HG02571 (cell line): ENCODE measurements around the gene CEP78.
A peak's percentile ranks its signal among the peaks of the same experiment; 100 is the strongest.
"Not testable (repeated sequence)": the region's sequence is repeated elsewhere in the genome, so short reads cannot be mapped to it uniquely, and the experiment has no call there.

ENCODE experiments used
- ATAC-seq: cut with Tn5 transposase; IDR thresholded peaks from one replicate; pipeline ENCODE4 v1.9.1; 2021; ENCODE audit warnings: mild to moderate bottlenecking, moderate library complexity; ENCODE audit not compliant: unreplicated experiment

CEP78 gene

DNA sequence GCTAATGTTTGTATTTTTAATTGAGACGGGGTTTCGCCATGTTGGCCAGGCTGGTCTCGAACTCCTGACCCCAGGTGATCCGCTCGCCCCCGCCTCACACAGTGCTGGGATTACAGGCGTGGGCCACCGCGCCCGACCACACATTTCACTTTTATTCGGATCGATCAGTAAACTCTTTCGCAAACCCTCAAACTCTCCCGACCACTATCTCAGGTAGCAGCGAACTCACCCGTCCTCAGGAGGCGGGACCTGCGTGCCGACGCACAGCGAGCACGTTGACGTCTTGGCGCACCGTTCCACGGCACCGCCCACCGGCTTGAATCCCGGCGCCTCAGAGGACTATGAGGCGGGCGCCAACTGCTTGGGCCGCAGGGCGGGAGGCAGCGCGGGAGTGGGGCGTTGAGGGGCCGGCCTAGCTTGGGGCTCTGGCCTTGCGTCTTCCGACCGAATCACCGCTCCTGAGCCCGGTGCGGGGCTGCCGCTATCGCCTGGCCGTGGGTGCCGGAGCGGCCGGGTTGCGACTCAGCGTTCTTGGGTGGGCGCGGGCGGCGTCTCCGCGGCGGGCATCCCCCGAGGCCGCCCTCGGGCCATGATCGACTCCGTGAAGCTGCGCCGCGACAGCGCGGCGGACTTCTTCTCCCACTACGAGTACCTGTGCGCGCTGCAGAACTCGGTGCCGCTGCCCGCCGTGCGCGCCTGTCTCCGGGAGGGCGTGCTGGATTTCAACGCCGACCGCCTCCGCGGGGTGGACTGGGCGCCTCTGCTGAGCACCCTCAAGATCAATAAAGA lies at the start of gene CEP78:
CEP78 (plus strand) TSS at position 314 of the 789 bp plus-strand sequence; CDS start at position 590, 276 bp downstream.
- ATAC-seq = peak; percentile 99

- no peak for ATAC-seq
Measured at GRCh38 chr9:78187763-78188484, 48.0 kb upstream of the CEP78 start.

DNA sequence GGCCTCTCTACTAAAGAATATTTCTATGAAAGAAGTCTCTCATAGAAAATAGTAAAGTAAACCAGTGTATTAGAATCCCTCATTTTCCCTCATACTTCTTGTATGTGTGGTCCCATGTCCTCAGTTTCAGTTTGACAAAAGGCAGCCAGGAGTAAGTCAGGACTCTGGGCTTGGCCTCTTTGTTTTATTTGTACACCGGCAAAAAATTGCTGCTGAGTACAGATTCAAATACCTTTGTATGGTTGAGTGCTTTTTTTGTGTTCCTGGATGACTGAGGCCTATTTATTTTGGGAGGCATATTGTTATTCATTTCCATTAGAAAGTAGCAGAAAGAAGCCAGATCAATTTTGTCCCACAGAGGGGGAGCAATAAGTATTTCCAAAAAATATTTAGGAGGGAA lies 47.3 kb upstream of the CEP78 start:
- ATAC-seq = no peak

DNA sequence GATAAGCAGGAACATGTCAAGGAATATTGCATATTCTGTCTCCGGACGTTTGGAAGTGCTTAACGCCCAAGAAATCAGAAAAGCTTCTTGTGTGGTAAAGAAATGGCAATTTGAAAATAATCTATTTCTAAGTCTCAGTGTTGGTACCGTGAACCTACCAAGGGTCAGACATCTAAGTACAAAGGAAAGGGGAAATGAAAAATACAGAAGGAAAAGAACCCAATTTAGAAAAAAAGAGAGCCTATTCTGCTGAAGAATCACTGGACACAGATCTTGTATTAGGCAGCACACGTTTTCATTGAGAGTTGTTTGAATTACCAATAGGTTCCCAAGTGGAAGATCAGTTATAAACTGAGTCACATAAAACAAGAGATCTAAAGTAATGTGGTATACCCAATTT lies 46.9 kb upstream of the CEP78 start:
- ATAC-seq = no peak

DNA sequence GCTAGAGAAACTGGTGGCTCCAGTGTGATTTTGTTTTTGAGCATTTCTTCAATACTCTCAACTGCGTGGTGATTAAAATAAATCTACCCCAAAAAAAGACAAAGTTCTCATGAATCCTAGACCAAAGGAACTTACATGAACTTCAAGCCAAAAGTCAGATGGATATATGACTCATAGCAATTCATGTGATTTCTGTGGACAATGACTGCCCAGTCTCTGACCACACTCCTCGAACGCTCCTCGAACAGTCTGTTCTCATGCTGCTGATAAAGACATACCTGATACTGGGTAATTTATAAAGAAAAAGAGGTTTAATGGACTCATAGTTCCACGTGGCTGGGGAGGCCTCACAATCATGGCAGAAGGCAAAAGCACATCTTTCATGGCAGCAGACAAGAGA lies 46.4 kb upstream of the CEP78 start:
- no peak for ATAC-seq

DNA sequence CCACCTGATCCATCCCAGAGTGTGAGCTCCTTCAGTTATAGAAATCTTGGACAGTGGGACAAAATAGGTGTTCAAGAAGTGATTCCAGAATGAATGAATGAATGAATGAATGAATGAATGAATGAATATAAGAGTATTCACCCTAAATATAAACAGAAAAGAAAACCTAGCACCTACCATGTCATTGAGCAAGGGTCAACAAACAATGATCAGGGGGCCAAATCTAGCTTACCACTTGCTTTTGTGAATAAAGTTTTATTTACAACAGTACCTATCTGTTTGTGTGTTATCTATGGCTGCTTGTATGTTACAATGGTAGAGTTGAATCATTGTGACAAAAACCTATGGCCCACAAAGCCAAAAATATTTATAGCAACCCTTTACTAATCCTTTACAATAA lies 43.9 kb upstream of the CEP78 start:
- no peak for ATAC-seq

- ATAC-seq = no peak
Measured at GRCh38 chr9:78196258-78196657, 39.6 kb upstream of the CEP78 start.

DNA sequence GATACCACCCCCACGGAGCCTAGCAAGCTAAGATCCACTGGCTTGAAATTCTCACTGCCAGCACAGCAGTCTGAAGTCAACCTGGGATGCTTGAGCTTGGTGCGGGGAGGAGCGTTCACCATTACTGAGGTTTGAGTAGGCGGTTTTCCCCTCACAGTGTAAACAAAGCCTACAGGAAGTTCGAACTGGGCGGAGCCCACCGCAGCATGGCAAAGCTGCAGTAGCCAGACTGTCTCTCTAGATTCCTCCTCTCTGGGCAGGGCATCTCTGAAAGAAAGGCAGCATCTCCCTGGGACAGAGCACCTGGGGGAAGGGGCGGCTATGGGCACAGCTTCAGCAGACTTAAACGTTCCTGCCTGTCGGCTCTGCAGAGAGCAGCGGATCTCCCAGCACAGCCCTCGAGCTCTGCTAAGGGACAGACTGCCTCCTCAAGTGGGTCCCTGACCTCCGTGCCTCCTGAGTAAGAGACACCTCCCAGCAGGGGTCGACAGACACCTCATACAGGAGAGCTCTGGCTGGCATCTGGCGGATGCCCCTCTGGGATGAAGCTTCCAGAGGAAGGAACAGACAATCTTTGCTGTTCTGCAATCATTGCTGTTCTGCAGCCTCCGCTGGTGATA lies 34.6 kb upstream of the CEP78 start:
- not testable (repeated sequence) for ATAC-seq

DNA sequence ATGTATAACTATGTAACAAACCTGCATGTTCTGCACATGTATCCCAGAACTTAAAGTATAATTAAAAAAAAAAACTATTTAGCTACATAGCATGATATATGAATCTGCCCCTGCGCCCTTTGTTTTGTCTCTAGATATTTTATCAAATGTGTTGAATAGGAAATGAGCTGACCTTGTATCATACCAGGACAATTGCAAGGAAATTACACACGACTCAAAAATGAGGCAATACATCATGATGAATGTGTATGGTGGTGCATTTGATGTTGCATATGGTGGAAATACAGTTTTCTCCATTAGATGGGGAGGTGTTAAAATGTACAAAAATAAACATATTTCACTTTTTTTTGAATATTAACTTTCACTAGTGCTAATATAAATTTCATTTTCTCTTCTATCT lies 28.6 kb upstream of the CEP78 start:
- no peak for ATAC-seq

DNA sequence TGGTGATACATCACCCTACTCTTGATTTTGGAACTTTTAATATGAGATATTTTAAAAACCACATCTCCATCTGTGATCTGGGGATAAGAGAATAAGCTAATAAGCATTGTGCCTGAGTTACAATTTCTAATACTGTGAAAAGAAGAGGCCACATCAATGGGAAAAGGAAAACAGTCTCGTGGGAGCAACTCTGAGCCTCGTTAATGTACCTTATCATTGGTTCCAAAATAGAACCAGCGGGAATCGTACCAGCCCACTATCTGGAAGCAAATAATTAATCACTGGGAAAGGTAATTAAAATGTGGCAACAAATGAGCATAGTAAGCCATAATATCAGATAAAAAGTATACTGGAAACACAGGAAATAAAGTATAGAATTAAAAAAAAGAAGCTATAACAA lies 28.0 kb upstream of the CEP78 start:
- no peak for ATAC-seq

- ATAC-seq = no peak
Measured at GRCh38 chr9:78209127-78209526, 26.7 kb upstream of the CEP78 start.

- ATAC-seq = no peak
Measured at GRCh38 chr9:78210841-78211301, 25.0 kb upstream of the CEP78 start.

DNA sequence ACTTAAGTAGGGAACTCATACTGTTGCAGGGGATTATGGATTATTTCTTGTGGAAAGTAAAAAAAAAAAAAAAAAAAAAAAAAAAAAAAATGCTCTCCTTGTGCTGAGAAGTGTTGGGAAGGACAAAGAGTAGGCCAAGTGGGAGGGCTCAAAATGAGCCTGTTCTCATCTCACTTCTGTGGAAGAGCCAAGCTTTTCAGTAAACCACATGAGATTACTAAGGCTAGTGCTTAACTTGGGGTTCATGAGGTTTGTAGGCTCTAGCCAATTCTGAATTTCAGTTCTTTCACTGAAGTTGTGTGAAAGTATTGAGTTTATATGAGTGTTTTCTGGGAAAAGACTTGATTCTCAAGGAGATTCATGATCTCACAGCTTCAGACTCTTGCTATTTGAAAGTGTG lies 23.0 kb upstream of the CEP78 start:
- ATAC-seq = no peak

DNA sequence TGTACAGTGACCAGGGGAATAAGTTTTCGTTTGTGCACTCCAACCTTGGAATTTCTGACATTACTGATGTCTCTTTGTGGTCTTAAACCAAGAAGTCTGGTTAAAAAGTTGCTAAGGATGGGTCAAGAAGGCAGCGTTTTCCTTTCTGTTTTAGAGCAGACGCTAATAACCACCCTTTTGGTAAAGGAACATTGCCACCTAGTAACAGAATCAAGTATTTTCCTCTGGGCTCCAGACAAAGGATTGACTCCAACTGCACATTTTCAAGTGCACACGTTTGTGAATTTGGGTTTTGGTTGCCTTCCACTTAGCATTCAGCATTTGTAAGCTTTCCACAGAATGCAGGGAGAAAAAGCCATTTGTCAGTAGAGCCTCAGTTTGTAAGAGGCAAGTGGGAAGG lies 22.2 kb upstream of the CEP78 start:
- ATAC-seq = no peak

- no peak for ATAC-seq
Measured at GRCh38 chr9:78214492-78214891, 21.4 kb upstream of the CEP78 start.

- no peak for ATAC-seq
Measured at GRCh38 chr9:78215706-78216105, 20.2 kb upstream of the CEP78 start.

DNA sequence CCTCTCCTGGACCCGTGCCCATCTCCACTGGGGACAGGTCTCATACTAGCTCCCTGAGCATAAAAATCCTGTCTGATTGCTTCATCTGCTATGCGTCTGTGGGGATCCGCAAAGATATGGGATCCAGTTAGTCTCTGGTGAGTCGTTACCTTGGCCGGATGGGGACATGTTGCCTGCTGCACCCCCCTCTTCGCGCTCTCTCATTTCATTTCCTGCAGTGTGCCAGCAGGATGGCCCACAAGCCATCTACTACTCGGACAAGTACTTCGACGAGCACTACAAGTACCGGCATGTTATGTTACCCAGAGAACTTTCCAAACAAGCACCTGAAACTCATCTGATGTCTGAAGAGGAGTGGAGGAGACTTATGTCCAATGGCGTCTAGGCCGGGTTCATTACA lies 17.0 kb upstream of the CEP78 start:
- no peak for ATAC-seq

DNA sequence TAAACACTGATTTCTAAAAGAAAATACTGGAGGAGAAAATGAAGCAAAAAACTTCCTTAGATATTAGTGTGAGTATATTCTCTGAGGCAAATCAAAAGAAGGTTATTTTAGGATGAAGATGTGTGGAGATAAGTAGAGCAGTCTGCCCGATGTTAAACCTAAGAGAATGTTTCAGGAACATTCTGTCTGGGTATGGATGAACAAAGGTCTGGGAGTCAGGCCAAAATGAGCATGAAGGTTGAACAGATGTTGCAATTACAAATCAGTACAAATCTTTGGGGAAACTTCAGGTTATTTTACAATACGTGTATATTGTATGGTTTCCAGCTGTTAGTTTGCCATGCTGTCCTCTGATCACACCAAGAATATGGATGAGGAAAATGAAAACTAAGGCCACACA lies 14.4 kb upstream of the CEP78 start:
- ATAC-seq = no peak

- not testable (repeated sequence) for ATAC-seq
Measured at GRCh38 chr9:78221841-78222240, 14.0 kb upstream of the CEP78 start.

DNA sequence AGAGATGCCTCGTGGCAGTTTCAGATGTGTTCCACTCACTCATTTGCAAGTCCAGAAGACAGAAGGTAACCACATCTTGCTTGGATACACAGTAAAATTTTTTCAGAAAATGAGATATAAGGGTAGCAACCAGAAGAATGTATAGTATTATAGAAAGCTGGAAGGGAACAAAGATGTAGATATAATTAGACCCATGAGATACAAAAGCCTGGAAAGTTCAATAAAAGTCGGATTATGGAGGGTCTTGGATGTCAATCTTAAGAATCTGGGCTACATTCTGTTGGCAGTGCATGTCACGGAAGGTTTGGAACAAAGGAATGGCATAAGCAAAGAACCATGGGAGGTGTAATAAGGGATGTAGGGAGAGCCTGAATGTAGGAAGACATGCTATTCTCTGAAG lies 5.1 kb upstream of the CEP78 start:
- ATAC-seq = no peak

- ATAC-seq = not testable (repeated sequence)
Measured at GRCh38 chr9:78232471-78232870, 3.4 kb upstream of the CEP78 start.

- ATAC-seq = no peak
Measured at GRCh38 chr9:78234810-78235209, 1.1 kb upstream of the CEP78 start.
